A673 (cell line): ENCODE results near the gene PPARG.

Source experiments
- EZH2 ChIP-seq: fragments of 200-600 bp; sonication (generic); IDR thresholded peaks from 2 replicates; pipeline ENCODE4 v1.6.1; 2017; ENCODE audit warnings: borderline replicate concordance, low read depth, mild to moderate bottlenecking, mixed read lengths, antibody characterized with exemption, low read length; ENCODE audit not compliant: poor library complexity, severe bottlenecking
- TF ChIP-seq, protein P1 (sequence below): fragments of 300-800, 200-600 bp; sonication (generic); conservative IDR thresholded peaks from 2 replicates; pipeline ENCODE4 v1.5.1; 2017; ENCODE audit warnings: low read depth, mild to moderate bottlenecking, antibody characterized with exemption, low read length, moderate library complexity, mixed read lengths

- TF ChIP-seq EZH2 = no peak
- TF ChIP-seq, protein P1, sequence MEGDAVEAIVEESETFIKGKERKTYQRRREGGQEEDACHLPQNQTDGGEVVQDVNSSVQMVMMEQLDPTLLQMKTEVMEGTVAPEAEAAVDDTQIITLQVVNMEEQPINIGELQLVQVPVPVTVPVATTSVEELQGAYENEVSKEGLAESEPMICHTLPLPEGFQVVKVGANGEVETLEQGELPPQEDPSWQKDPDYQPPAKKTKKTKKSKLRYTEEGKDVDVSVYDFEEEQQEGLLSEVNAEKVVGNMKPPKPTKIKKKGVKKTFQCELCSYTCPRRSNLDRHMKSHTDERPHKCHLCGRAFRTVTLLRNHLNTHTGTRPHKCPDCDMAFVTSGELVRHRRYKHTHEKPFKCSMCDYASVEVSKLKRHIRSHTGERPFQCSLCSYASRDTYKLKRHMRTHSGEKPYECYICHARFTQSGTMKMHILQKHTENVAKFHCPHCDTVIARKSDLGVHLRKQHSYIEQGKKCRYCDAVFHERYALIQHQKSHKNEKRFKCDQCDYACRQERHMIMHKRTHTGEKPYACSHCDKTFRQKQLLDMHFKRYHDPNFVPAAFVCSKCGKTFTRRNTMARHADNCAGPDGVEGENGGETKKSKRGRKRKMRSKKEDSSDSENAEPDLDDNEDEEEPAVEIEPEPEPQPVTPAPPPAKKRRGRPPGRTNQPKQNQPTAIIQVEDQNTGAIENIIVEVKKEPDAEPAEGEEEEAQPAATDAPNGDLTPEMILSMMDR = no peak
Observed at GRCh38 chr3:12294885-12295580, 6.2 kb downstream of the PPARG start.
